WTC11 (cell line): Measurements from ENCODE around the gene CHMP5. TPM values are rescaled to one million over a fixed set of nuclear protein-coding genes. Genes with fewer than 3 reads are reported as not detected.

Experiments used
- ATAC-seq: fragments of 200-7000 bp; cut with Tn5 transposase; 2 replicates; pipeline ENCODE4 v1.10.0; 2021; ENCODE audit warnings: mild to moderate bottlenecking, moderate library complexity
- CTCF ChIA-PET: fragments of 300-600 bp; sonication (Branson Sonifier 250); formaldehyde crosslinking; loops from one replicate; lab custom pipeline; 2021; ENCODE audit warnings: antibody characterized with exemption; lab: Charles Lee
- POLR2A ChIA-PET: fragments of 350-600 bp; sonication (Branson Sonifier 250); formaldehyde crosslinking; loops from one replicate; lab custom pipeline; 2021; ENCODE audit warnings: antibody characterized with exemption; lab: Charles Lee
- DNase-seq: peaks from one replicate; pipeline ENCODE4 v3.0.0; 2021; ENCODE audit warnings: low spot score
- H3K27ac Mint-ChIP-seq: 2 replicates; pipeline ENCODE4 v1.8.0; 2021; ENCODE audit warnings: mixed read lengths
- H3K27me3 Mint-ChIP-seq: 2 replicates; pipeline ENCODE4 v1.8.0; 2021; ENCODE audit warnings: low read depth, mild to moderate bottlenecking, moderate library complexity, mixed read lengths
- H3K36me3 Mint-ChIP-seq: 2 replicates; pipeline ENCODE4 v1.8.0; 2021; ENCODE audit warnings: mixed read lengths
- H3K4me1 Mint-ChIP-seq: 2 replicates; pipeline ENCODE4 v1.8.0; 2022; ENCODE audit warnings: mixed read lengths
- H3K4me3 Mint-ChIP-seq: 2 replicates; pipeline ENCODE4 v1.8.0; 2021; ENCODE audit warnings: mild to moderate bottlenecking, moderate library complexity, mixed read lengths
- H3K9me3 Mint-ChIP-seq: 2 replicates; pipeline ENCODE4 v1.8.0; 2021; ENCODE audit warnings: mixed read lengths
- ATF1 ChIP-seq: sonication (generic); formaldehyde crosslinking; IDR thresholded peaks from 2 replicates; pipeline ENCODE4 v1.8.1; 2023; ENCODE audit warnings: mild to moderate bottlenecking, moderate library complexity, missing genetic modification reagents
- GRHL2 ChIP-seq: fragments of 250-450 bp; sonication (Bioruptor Pico); IDR thresholded peaks from 2 replicates; pipeline ENCODE4 v1.8.0; 2022; ENCODE audit warnings: mild to moderate bottlenecking, moderate library complexity; ENCODE audit not compliant: insufficient replicate concordance, severe bottlenecking
- GTF2I ChIP-seq: fragments of 250-450 bp; sonication (Bioruptor Pico); conservative IDR thresholded peaks from 2 replicates; pipeline ENCODE4 v1.4.0; 2021; ENCODE audit warnings: mild to moderate bottlenecking
- HMGA2 ChIP-seq: fragments of 250-450 bp; sonication (Bioruptor Pico); IDR thresholded peaks from 2 replicates; pipeline ENCODE4 v1.4.0; 2021; ENCODE audit warnings: mild to moderate bottlenecking, moderate library complexity
- JAZF1 ChIP-seq: fragments of 250-450 bp; sonication (Bioruptor Pico); IDR thresholded peaks from 2 replicates; pipeline ENCODE4 v1.9.0; 2021; ENCODE audit warnings: moderate library complexity, mild to moderate bottlenecking, inconsistent platforms
- NFYB ChIP-seq: sonication (generic); formaldehyde crosslinking; conservative IDR thresholded peaks from 2 replicates; pipeline ENCODE4 v1.8.0; 2022; ENCODE audit warnings: low read depth, missing genetic modification reagents
- SOX15 ChIP-seq: fragments of 250-450 bp; sonication (Bioruptor Pico); IDR thresholded peaks from 2 replicates; pipeline ENCODE4 v1.9.0; 2021; ENCODE audit warnings: mild to moderate bottlenecking
- TEAD4 ChIP-seq: sonication (generic); formaldehyde crosslinking; IDR thresholded peaks from 2 replicates; pipeline ENCODE4 v1.8.0; 2022; ENCODE audit warnings: mild to moderate bottlenecking, missing genetic modification reagents
- ZBTB21 ChIP-seq: sonication (generic); formaldehyde crosslinking; IDR thresholded peaks from 2 replicates; pipeline ENCODE4 v1.8.1; 2023; ENCODE audit warnings: mild to moderate bottlenecking, missing genetic modification reagents, borderline replicate concordance
- ZNF219 ChIP-seq: sonication (generic); formaldehyde crosslinking; IDR thresholded peaks from 2 replicates; pipeline ENCODE4 v1.8.0; 2023; ENCODE audit warnings: missing genetic modification reagents, mild to moderate bottlenecking, borderline replicate concordance
- ZNF423 ChIP-seq: fragments of 250-450 bp; sonication (Bioruptor Pico); IDR thresholded peaks from 2 replicates; pipeline ENCODE4 v2.1.2; 2022; ENCODE audit warnings: mild to moderate bottlenecking, moderate library complexity
- total RNA-seq: library from RNA; stranded (reverse); gene quantifications from 3 replicates; pipeline ENCODE4 v1.2.3, GENCODE V29; 2021
- TF ChIP-seq, protein P1 (sequence below): fragments of 200-600 bp; IDR thresholded peaks from 2 replicates; pipeline ENCODE4 v1.8.0; 2022; ENCODE audit warnings: antibody characterized with exemption
- TF ChIP-seq, protein P2 (sequence below): sonication (generic); formaldehyde crosslinking; IDR thresholded peaks from 2 replicates; pipeline ENCODE4 v1.8.1; 2023; ENCODE audit warnings: mild to moderate bottlenecking, missing genetic modification reagents, borderline replicate concordance
- TF ChIP-seq, protein P3 (sequence below): sonication (generic); formaldehyde crosslinking; IDR thresholded peaks from 2 replicates; pipeline ENCODE4 v1.8.0; 2023; ENCODE audit warnings: missing genetic modification reagents
- TF ChIP-seq, protein P4 (sequence below): sonication (generic); formaldehyde crosslinking; IDR thresholded peaks from 2 replicates; pipeline ENCODE4 v1.8.1; 2023; ENCODE audit warnings: mild to moderate bottlenecking, missing genetic modification reagents, moderate library complexity
- TF ChIP-seq, protein P5 (sequence below): sonication (generic); formaldehyde crosslinking; IDR thresholded peaks from 2 replicates; pipeline ENCODE4 v1.8.0; 2022; ENCODE audit warnings: missing genetic modification reagents

Gene CHMP5
- total RNA-seq, 1 experiment from 2014 or later = 46.2 TPM

DNA sequence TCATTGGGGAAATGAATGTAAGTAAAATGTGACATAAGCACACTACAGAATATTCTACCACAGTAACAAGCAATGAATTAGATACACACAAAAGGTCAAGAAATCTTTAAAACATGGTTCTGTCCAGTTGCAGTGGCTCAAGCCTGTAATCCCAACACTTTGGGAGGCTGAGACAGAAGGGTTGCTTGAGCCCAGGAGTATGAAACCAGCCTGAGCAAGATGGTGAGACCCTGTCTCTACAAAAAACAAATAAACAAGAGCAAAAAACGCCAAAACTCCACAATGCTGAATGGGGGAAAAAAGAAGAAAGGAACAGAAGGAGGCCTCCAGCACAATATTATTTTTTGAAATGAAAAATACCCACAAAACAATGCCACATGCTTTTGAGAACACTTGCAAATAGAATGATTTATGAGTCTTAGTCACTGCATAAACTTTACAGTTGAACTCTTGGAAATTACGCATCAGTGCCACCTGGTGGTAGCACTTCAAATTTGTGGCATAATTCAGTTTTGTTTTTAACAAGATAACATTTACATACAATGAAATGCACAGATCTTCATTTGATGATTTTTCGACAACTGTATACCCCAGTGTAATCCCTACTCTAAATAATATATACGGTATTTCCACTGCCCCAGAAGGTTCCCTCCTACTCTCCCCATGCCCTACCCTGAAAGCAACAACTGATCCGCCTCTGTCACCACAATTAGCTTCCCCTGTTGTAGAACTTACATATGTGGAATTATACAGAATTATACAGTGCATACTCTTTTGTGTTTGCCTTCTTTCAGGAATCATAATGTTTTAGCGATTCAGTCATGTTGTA lies 39.3 kb upstream of the CHMP5 start:
- ChIA-PET CTCF (interaction anchor here (0.8 to 2.0 kb wide), 19 partner anchors 8 to 181 kb away, joined by 3 to 12 read pairs (median 4); partner anchors contain the start of genes B4GALT1 and SPINK4), POLR2A (interaction anchor here (0.7 kb wide), 1 partner anchor 1005 kb away, joined by 3 read pairs; no protein-coding TSS in a partner anchor)
- Mint-ChIP-seq H3K27me3 (no peaks in the 10 kb centered on the region), H3K4me3 (no peak overlapping the region), H3K9me3 (no peaks in the 10 kb centered on the region), H3K27ac (no peak overlapping the region; the same call in 1 of the 2 replicates), H3K36me3 (no peaks in the 10 kb centered on the region), H3K4me1 (no peaks in the 10 kb centered on the region)
- DNase-seq (peak; percentile 52), ATAC-seq (no peak)
- TF ChIP-seq, protein P1, sequence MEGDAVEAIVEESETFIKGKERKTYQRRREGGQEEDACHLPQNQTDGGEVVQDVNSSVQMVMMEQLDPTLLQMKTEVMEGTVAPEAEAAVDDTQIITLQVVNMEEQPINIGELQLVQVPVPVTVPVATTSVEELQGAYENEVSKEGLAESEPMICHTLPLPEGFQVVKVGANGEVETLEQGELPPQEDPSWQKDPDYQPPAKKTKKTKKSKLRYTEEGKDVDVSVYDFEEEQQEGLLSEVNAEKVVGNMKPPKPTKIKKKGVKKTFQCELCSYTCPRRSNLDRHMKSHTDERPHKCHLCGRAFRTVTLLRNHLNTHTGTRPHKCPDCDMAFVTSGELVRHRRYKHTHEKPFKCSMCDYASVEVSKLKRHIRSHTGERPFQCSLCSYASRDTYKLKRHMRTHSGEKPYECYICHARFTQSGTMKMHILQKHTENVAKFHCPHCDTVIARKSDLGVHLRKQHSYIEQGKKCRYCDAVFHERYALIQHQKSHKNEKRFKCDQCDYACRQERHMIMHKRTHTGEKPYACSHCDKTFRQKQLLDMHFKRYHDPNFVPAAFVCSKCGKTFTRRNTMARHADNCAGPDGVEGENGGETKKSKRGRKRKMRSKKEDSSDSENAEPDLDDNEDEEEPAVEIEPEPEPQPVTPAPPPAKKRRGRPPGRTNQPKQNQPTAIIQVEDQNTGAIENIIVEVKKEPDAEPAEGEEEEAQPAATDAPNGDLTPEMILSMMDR = peak; percentile 53
- TF ChIP-seq HMGA2 (CRISPR knock-in tag) = no peak

DNA sequence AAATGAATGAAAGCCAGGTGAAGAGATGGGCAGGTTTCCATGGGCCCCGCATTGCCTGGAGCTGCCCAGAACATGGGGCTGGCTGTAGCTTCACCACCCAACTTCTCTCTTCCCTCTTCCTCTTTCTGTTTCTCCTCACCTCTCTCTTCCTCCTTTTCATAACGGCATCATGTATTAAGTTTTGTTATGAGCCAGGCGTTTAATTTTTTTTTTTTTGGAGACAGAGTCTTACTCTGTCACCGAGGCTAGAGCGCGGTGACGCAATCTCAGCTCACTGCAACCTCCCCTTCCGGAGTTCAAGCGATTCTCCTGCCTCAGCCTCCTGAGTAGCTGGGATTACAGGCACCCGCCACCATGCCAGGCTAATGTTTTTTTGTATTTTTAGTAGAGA lies 37.8 kb upstream of the CHMP5 start:
- Mint-ChIP-seq H3K36me3 (no peaks in the 10 kb centered on the region), H3K27ac (no peak overlapping the region), H3K4me3 (no peak overlapping the region), H3K27me3 (no peaks in the 10 kb centered on the region), H3K9me3 (no peaks in the 10 kb centered on the region), H3K4me1 (no peaks in the 10 kb centered on the region)
- CTCF ChIA-PET = interaction anchor here (1.1 to 2.0 kb wide), 10 partner anchors 9 to 226 kb away, joined by 3 to 12 read pairs (median 4); partner anchors contain the start of gene SPINK4
- TF ChIP-seq, protein P2, sequence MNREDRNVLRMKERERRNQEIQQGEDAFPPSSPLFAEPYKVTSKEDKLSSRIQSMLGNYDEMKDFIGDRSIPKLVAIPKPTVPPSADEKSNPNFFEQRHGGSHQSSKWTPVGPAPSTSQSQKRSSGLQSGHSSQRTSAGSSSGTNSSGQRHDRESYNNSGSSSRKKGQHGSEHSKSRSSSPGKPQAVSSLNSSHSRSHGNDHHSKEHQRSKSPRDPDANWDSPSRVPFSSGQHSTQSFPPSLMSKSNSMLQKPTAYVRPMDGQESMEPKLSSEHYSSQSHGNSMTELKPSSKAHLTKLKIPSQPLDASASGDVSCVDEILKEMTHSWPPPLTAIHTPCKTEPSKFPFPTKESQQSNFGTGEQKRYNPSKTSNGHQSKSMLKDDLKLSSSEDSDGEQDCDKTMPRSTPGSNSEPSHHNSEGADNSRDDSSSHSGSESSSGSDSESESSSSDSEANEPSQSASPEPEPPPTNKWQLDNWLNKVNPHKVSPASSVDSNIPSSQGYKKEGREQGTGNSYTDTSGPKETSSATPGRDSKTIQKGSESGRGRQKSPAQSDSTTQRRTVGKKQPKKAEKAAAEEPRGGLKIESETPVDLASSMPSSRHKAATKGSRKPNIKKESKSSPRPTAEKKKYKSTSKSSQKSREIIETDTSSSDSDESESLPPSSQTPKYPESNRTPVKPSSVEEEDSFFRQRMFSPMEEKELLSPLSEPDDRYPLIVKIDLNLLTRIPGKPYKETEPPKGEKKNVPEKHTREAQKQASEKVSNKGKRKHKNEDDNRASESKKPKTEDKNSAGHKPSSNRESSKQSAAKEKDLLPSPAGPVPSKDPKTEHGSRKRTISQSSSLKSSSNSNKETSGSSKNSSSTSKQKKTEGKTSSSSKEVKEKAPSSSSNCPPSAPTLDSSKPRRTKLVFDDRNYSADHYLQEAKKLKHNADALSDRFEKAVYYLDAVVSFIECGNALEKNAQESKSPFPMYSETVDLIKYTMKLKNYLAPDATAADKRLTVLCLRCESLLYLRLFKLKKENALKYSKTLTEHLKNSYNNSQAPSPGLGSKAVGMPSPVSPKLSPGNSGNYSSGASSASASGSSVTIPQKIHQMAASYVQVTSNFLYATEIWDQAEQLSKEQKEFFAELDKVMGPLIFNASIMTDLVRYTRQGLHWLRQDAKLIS (CRISPR knock-in tag) = no peak
- POLR2A ChIA-PET = no interaction called here
- no peak for DNase-seq
- no peak for ATAC-seq

DNA sequence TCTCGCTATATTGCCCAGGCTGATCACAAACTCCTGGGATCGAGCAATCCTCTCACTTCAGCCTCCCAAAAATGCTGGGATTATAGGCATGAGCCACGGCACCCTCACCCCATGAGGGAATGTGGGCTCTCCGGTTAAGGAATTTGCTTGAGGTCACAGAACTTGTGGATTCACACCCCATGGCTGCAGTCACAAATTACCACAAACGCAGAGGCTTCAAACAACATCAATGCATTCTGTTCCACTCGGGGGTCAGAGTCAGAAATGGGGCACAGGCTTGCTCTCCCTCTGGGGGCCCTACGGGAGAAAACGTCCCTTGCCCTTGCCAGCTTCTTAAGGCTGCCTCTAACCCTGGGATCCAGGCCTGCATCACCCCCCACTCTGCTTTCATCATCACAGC lies 37.1 kb upstream of the CHMP5 start:
- POLR2A ChIA-PET = no interaction called here
- Mint-ChIP-seq H3K27me3 (peaks cover 4% of the 10 kb centered on the region; the same call in 1 of the 2 replicates), H3K27ac (no peak overlapping the region), H3K4me3 (no peak overlapping the region), H3K9me3 (no peaks in the 10 kb centered on the region), H3K4me1 (no peaks in the 10 kb centered on the region), H3K36me3 (no peaks in the 10 kb centered on the region)
- CTCF ChIA-PET = interaction anchor here (0.6 to 1.8 kb wide), 2 partner anchors 99 to 225 kb away, joined by 3 to 4 read pairs; no protein-coding TSS in a partner anchor
- DNase-seq (no peak), ATAC-seq (no peak)
- TF ChIP-seq, protein P3, sequence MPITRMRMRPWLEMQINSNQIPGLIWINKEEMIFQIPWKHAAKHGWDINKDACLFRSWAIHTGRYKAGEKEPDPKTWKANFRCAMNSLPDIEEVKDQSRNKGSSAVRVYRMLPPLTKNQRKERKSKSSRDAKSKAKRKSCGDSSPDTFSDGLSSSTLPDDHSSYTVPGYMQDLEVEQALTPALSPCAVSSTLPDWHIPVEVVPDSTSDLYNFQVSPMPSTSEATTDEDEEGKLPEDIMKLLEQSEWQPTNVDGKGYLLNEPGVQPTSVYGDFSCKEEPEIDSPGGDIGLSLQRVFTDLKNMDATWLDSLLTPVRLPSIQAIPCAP (CRISPR knock-in tag) = no peak
- no peak for TF ChIP-seq ZNF423 (CRISPR knock-in tag)
- TF ChIP-seq ATF1 (CRISPR knock-in tag) = no peak
- TF ChIP-seq ZNF219 (CRISPR knock-in tag) = no peak
- TF ChIP-seq NFYB (CRISPR knock-in tag) = no peak

DNA sequence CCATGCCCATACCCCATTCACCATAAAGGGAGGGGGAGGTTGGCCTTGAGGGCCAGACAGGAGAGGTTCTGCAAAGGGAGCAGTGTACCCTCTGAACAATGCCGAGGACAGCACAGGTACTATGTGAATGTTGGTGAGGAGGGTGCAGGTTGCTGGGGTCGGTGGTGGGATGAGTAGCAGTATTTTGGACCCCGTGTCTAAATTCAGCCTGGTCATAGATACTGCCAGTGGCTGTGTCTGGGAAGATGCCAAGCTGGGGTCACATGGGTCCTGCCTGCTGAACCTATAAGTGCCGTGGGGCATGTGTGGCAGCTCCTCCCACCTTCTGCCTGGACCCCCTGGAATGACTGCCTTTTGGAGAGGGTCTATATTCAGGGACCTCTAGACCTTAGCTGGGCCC lies 36.2 kb upstream of the CHMP5 start:
- Mint-ChIP-seq H3K27ac (no peak overlapping the region), H3K4me1 (no peaks in the 10 kb centered on the region), H3K36me3 (no peaks in the 10 kb centered on the region), H3K4me3 (no peak overlapping the region), H3K27me3 (peaks cover 13% of the 10 kb centered on the region), H3K9me3 (no peaks in the 10 kb centered on the region)
- DNase-seq (no peak), ATAC-seq (no peak)
- CTCF ChIA-PET = interaction anchor here (1.8 kb wide), 1 partner anchor 224 kb away, joined by 4 read pairs; no protein-coding TSS in a partner anchor
- POLR2A ChIA-PET = no interaction called here
- TF ChIP-seq TEAD4 (no peak), JAZF1 (no peak), ZBTB21 (CRISPR knock-in tag) (no peak), GTF2I (no peak), GRHL2 (no peak), SOX15 (CRISPR knock-in tag) (no peak)
- TF ChIP-seq, protein P4, sequence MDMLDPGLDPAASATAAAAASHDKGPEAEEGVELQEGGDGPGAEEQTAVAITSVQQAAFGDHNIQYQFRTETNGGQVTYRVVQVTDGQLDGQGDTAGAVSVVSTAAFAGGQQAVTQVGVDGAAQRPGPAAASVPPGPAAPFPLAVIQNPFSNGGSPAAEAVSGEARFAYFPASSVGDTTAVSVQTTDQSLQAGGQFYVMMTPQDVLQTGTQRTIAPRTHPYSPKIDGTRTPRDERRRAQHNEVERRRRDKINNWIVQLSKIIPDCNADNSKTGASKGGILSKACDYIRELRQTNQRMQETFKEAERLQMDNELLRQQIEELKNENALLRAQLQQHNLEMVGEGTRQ (CRISPR knock-in tag) = no peak
- TF ChIP-seq, protein P5, sequence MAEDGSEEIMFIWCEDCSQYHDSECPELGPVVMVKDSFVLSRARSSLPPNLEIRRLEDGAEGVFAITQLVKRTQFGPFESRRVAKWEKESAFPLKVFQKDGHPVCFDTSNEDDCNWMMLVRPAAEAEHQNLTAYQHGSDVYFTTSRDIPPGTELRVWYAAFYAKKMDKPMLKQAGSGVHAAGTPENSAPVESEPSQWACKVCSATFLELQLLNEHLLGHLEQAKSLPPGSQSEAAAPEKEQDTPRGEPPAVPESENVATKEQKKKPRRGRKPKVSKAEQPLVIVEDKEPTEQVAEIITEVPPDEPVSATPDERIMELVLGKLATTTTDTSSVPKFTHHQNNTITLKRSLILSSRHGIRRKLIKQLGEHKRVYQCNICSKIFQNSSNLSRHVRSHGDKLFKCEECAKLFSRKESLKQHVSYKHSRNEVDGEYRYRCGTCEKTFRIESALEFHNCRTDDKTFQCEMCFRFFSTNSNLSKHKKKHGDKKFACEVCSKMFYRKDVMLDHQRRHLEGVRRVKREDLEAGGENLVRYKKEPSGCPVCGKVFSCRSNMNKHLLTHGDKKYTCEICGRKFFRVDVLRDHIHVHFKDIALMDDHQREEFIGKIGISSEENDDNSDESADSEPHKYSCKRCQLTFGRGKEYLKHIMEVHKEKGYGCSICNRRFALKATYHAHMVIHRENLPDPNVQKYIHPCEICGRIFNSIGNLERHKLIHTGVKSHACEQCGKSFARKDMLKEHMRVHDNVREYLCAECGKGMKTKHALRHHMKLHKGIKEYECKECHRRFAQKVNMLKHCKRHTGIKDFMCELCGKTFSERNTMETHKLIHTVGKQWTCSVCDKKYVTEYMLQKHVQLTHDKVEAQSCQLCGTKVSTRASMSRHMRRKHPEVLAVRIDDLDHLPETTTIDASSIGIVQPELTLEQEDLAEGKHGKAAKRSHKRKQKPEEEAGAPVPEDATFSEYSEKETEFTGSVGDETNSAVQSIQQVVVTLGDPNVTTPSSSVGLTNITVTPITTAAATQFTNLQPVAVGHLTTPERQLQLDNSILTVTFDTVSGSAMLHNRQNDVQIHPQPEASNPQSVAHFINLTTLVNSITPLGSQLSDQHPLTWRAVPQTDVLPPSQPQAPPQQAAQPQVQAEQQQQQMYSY (CRISPR knock-in tag) = no peak
